AG09319 (cell line): ENCODE measurements around the gene ANO7.

ENCODE experiments used
- DNase-seq: peaks from one replicate; pipeline ENCODE4 v3.0.0-alpha.2; 2010; ENCODE audit warnings: low read depth; ENCODE audit errors: extremely low read depth
- TF ChIP-seq, protein P1 (sequence below): IDR thresholded peaks from 2 replicates; pipeline ENCODE4 v1.5.1; 2011; ENCODE audit warnings: low read depth, mild to moderate bottlenecking, inconsistent platforms, low read length, moderate library complexity

Gene ANO7, protein sequence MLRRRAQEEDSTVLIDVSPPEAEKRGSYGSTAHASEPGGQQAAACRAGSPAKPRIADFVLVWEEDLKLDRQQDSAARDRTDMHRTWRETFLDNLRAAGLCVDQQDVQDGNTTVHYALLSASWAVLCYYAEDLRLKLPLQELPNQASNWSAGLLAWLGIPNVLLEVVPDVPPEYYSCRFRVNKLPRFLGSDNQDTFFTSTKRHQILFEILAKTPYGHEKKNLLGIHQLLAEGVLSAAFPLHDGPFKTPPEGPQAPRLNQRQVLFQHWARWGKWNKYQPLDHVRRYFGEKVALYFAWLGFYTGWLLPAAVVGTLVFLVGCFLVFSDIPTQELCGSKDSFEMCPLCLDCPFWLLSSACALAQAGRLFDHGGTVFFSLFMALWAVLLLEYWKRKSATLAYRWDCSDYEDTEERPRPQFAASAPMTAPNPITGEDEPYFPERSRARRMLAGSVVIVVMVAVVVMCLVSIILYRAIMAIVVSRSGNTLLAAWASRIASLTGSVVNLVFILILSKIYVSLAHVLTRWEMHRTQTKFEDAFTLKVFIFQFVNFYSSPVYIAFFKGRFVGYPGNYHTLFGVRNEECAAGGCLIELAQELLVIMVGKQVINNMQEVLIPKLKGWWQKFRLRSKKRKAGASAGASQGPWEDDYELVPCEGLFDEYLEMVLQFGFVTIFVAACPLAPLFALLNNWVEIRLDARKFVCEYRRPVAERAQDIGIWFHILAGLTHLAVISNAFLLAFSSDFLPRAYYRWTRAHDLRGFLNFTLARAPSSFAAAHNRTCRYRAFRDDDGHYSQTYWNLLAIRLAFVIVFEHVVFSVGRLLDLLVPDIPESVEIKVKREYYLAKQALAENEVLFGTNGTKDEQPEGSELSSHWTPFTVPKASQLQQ

DNA sequence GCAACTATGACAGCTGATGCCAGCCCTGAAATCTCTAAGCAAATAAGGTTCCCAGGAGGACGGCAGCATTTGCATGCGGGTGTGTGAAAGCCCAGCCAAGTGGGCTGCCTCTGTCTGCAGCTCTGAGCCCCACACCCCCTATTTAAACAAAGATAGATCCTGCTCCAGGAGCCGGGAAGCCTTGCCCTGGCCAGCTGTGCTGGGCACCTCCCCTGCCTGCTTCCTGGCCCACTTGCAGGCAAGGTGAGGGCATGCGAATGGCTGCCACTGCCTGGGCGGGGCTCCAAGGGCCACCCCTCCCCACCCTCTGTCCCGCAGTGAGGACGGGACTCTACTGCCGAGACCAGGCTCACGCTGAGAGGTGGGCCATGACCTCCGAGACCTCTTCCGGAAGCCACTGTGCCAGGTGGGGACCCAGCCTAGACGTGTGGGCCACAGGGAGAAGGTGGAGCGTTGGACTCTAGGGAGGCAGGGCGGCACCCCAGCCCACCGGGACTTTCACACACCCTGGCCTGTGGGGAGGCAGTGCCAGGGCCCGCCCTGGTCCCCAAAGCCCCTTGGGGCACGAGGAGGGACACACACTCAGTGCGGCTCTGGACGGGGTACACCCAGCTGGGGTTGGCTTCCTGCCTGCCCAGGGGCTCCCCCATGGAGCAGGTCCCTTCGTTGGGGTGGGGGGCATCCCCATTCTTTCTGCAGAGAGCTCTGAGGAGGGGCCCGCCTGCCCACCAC lies at the start of gene ANO7:
Gene ANO7 (plus strand): TSS at position 317 of the 732 bp plus-strand sequence. CDS start 1,387 bp downstream, outside the sequence.
- TF ChIP-seq, protein P1, sequence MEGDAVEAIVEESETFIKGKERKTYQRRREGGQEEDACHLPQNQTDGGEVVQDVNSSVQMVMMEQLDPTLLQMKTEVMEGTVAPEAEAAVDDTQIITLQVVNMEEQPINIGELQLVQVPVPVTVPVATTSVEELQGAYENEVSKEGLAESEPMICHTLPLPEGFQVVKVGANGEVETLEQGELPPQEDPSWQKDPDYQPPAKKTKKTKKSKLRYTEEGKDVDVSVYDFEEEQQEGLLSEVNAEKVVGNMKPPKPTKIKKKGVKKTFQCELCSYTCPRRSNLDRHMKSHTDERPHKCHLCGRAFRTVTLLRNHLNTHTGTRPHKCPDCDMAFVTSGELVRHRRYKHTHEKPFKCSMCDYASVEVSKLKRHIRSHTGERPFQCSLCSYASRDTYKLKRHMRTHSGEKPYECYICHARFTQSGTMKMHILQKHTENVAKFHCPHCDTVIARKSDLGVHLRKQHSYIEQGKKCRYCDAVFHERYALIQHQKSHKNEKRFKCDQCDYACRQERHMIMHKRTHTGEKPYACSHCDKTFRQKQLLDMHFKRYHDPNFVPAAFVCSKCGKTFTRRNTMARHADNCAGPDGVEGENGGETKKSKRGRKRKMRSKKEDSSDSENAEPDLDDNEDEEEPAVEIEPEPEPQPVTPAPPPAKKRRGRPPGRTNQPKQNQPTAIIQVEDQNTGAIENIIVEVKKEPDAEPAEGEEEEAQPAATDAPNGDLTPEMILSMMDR, result no peak
- DNase-seq, result no peak

DNA sequence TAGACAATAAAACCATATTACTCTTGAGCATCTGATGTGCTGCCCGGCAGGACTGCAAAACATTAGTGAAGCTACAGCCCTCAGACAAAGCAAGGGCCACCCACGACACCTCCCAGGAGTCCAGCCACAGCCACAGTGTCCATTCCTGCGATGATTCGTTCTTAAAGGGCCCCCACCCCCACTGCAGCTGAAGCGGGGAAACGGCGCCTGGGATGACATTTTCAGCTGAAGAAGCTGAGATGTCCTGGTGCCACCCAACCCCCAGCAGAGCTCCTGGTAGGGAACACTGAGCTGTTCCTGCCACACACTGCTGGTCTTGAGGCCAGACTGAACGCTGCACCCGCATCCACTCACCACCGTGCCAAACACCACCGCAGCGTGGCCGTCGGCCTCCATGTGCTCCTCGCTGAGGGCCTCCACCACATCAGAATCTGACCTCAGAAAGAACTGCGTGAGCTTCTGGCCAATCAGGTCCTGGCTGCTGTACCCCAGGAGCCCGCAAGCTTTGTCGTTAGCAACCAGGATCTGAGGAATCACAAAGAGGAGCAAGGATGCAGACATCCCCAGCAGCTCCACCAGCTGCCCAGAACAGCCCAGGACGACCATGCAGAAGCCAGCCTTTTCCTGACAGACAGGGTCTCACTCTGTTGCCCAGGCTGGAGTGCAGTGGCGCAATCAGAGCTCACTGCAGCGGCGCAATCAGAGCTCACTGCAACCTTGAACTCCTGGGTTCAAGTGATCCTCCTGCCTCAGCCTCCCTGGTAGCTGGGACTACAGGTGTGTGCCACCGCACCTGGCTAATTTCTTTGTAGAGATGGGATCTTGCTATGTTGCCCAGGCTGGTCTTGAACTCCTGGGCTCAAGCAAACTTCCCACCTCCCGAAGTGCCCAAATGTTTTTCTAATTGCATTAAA lies 48.7 kb upstream of the ANO7 start:
- no peak for DNase-seq
- TF ChIP-seq, protein P1, result no peak

DNA sequence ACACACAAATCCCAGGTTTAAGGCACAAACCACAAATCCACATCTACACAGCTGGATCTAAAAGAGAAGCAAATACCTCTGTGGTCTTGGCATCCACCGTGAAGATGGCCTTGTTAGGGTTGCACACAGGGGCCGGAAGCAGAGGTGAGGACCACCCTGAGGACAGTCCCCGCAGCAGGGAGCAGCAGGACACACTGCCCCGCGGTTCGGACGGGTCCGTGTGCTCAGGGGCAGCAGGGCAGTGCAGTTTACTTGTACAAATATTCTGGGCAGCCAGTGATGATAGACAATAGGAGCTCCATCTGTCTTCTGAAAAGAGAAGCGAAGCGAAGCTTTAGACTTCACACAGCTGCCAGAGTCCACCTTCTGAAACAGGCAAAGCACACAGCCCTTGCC lies 48.0 kb upstream of the ANO7 start:
- no peak for DNase-seq
- TF ChIP-seq, protein P1, result no peak

DNA sequence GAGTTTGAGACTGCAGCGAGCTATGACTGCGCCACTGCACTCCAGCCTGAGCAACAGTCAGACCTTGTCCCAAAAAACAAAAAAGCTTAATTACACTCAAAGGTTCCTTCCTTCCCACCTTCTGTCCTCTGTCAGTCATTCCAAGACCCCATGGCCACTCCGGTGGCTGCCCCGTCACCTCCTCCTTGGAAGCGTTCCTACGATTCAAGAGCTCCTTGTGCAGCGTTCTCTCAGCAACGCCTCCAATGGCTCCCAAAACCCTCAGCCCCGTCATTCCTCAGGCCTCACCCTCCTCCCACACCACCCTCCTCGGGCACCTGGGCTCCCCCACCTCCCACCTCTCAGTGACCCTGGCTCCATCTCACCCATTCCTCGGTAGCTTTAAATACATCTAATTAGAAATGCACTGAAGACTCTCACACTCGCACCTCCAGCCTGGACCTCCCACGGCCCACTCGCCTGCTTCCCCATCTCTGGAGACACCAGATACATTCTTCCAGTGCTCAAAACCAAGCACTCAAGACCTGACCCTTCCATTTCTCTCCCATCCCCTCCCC lies 47.2 kb upstream of the ANO7 start:
- DNase-seq, result no peak
- TF ChIP-seq, protein P1, result no peak

DNA sequence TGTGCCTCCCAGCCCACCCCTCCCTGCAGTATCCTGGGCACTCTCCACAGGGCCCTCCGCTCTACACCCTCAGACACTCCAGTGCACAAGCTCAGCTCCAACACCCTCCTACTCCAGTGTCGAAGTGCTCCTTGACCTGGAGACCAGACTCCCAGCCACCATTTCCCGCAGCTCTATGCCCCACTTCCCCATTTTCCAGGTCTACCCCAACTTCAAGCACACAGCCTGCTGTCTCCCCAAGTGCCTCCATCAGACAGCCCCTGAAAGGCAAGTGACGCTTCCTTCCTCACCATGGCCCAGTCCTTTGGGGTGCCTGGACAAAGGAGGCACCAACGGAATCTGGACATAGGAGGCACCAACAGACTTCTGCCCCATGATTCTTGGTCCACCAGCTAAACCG lies 46.4 kb upstream of the ANO7 start:
- TF ChIP-seq, protein P1, result no peak
- no peak for DNase-seq

DNA sequence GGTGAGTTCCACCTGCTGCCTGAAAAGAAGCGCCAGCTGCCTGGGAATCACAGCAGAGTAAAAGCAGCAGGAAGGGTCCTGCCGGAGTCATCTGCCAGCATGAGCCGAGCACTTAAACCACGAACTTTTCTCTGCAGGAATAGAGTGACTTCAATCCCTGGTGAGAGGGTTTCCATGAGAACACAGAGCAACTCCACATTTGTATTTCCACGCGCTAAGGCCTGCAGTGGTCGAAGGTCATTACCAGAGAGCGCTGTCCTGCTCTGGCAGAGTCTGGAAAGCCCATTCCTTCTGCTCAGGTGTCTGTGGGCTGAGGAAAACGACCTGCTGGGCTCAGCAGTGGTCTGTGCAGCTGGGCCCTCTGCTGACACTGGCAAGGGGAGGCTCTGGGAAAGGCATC lies 45.9 kb upstream of the ANO7 start:
- no peak for DNase-seq
- TF ChIP-seq, protein P1, result no peak
